Stimulated activated CD4-positive, alpha-beta T cell treated with anti-CD3 and anti-CD28 coated beads, TNF-alpha, amount 100 ng/mL, for 24 hours (primary cell): ENCODE results near the gene EPB41.
"Not testable (repeated sequence)": the region's sequence is repeated elsewhere in the genome, so short reads cannot be mapped to it uniquely, and the experiment has no call there.

Experiments
- DNase-seq, 3 experiments: peaks; one replicate each; pipeline ENCODE4 v3.0.0-alpha.2; 2020; ENCODE audit warnings: low read depth in 3 of 3

The EPB41 gene

GRCh38 chr1:29133861-29134694 is 219.7 kb downstream of the EPB41 start:
- no peak for DNase-seq

- DNase-seq: no peak
These were observed 220.3 kb downstream of the EPB41 start for GRCh38 chr1:29134695-29135028.

GRCh38 chr1:29136391-29136915 is 222.1 kb downstream of the EPB41 start:
- no peak for DNase-seq

- DNase-seq: no peak
These were observed 228.3 kb downstream of the EPB41 start for GRCh38 chr1:29142714-29143113.

GRCh38 chr1:29144178-29144577 is 229.8 kb downstream of the EPB41 start:
- no peak for DNase-seq

GRCh38 chr1:29145739-29146437 is 231.5 kb downstream of the EPB41 start:
- no peak for DNase-seq

- DNase-seq: no peak
These were observed 234.5 kb downstream of the EPB41 start for GRCh38 chr1:29148656-29149491.

GRCh38 chr1:29150346-29150745 is 236.0 kb downstream of the EPB41 start:
- not testable (repeated sequence) for DNase-seq

GRCh38 chr1:29152046-29152805 is 237.9 kb downstream of the EPB41 start:
- no peak for DNase-seq

- no peak for DNase-seq
These were observed 242.3 kb downstream of the EPB41 start for GRCh38 chr1:29156543-29157268.

- no peak for DNase-seq
These were observed 242.9 kb downstream of the EPB41 start for GRCh38 chr1:29157269-29157601.

GRCh38 chr1:29159773-29160172 is 245.4 kb downstream of the EPB41 start:
- DNase-seq: no peak

GRCh38 chr1:29162025-29162424 is 247.7 kb downstream of the EPB41 start:
- DNase-seq: no peak

GRCh38 chr1:29162476-29163138 is 248.2 kb downstream of the EPB41 start:
- DNase-seq: no peak

GRCh38 chr1:29164588-29164987 is 250.2 kb downstream of the EPB41 start:
- DNase-seq: no peak

- no peak for DNase-seq
These were observed 252.0 kb downstream of the EPB41 start for GRCh38 chr1:29166291-29166878.

- DNase-seq: no peak
These were observed 253.5 kb downstream of the EPB41 start for GRCh38 chr1:29167904-29168303.
